Mammary epithelial cell (primary cell): Measurements from ENCODE around the gene CUX1.

Source experiments
- CTCF ChIP-seq, 2 donors: IDR thresholded peaks in 1 of 2; conservative IDR thresholded peaks in 1 of 2; 2 replicates each; pipeline ENCODE4 v1.5.1; 2011 to 2012; ENCODE audit warnings: inconsistent platforms in 2 of 2, low read length in 2 of 2, mild to moderate bottlenecking in 2 of 2, control low read depth in 1 of 2, low read depth in 1 of 2; ENCODE audit not compliant: insufficient read depth in 1 of 2; ENCODE audit errors: extremely low read depth in 1 of 2
- EZH2 ChIP-seq: IDR thresholded peaks from 2 replicates; pipeline ENCODE4 v1.6.1; 2012; ENCODE audit warnings: low read length, inconsistent platforms, borderline replicate concordance

- TF ChIP-seq CTCF (conservative IDR thresholded peaks at IDR 0.05 in 1 of 2, IDR thresholded peaks at IDR 0.05 in 1 of 2; ENCODE audit: extremely low read depth in 1 of 2, insufficient read depth in 1 of 2, low read depth in 1 of 2, low read length in 2 of 2) (no peak), EZH2 (no peak)
Measured at GRCh38 chr7:102294589-102294988, 477.2 kb downstream of the CUX1 start.
